A549 (cell line): ENCODE data around the gene ACBD7.

ENCODE experiments used
- BHLHE40 ChIP-seq: IDR thresholded peaks from 2 replicates; pipeline ENCODE4 v1.6.1; 2012; ENCODE audit warnings: low read depth, low read length, inconsistent platforms
- CEBPB ChIP-seq, 2 experiments: fragments of >200 bp in 1 of 2; sonication (Bioruptor Twin) in 1 of 2; formaldehyde crosslinking in 1 of 2; IDR thresholded peaks; 2 replicates each; pipeline ENCODE4 v1.6.1; 2012 to 2016
- CHD2 ChIP-seq: fragments of 150-350 bp; IDR thresholded peaks from 2 replicates; pipeline ENCODE4 v1.6.1; 2014; ENCODE audit warnings: low read length; ENCODE audit not compliant: partially characterized antibody
- CTCF ChIP-seq: fragments of >200 bp; sonication (Bioruptor Twin); formaldehyde crosslinking; IDR thresholded peaks from 3 replicates; pipeline ENCODE4 v1.5.1; 2016
- KDM1A ChIP-seq: fragments of 200-600 bp; sonication (generic); IDR thresholded peaks from 2 replicates; pipeline ENCODE4 v1.6.1; 2016; ENCODE audit warnings: low read depth, mild to moderate bottlenecking
- NFE2L2 ChIP-seq: fragments of 150-350 bp; conservative IDR thresholded peaks from 2 replicates; pipeline ENCODE4 v1.6.1; 2014; ENCODE audit warnings: low read length
- POLR2A ChIP-seq: IDR thresholded peaks from 2 replicates; pipeline ENCODE4 v1.6.1; 2012; ENCODE audit warnings: mild to moderate bottlenecking, low read length
- SMC3 ChIP-seq: fragments of >200 bp; sonication (Bioruptor Twin); formaldehyde crosslinking; IDR thresholded peaks from 3 replicates; pipeline ENCODE4 v1.6.1; 2018; ENCODE audit warnings: inconsistent platforms
- TF ChIP-seq, protein P1 (sequence below): IDR thresholded peaks from 2 replicates; pipeline ENCODE4 v1.6.1; 2012
- TF ChIP-seq, protein P2 (sequence below): IDR thresholded peaks from 2 replicates; pipeline ENCODE4 v1.6.1; 2012; ENCODE audit warnings: low read depth, borderline replicate concordance
- TF ChIP-seq, protein P3 (sequence below): fragments of 150-350 bp; IDR thresholded peaks from 2 replicates; pipeline ENCODE4 v1.6.1; 2014; ENCODE audit warnings: low read depth, mild to moderate bottlenecking, low read length

DNA sequence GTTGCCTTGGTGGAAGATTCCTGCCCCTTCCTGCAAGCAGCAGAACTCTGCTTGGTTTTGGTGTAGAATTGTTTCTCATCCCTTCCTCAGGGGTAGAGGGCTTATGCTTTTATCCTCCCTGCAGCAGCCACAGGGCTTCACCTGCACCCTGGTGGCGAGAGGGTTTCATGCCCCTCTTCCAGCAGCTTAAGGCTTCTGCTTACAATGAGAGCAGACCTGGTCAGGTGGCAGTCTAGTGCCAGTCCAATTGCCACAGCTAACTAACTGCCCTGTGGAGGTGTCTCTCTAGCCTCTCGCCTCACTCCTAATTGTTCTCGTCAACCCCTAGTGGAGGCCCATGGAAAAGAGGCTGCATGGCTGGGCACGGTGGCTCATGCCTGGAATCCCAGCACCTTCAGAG lies 19.3 kb downstream of the ACBD7 start:
- TF ChIP-seq POLR2A (no peak), CTCF (no peak), NFE2L2 (no peak), CHD2 (no peak), SMC3 (no peak), KDM1A (no peak), CEBPB (IDR thresholded peaks at IDR 0.05) (no peak), BHLHE40 (no peak)
- TF ChIP-seq, protein P1, sequence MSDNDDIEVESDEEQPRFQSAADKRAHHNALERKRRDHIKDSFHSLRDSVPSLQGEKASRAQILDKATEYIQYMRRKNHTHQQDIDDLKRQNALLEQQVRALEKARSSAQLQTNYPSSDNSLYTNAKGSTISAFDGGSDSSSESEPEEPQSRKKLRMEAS, result no peak
- TF ChIP-seq, protein P2, sequence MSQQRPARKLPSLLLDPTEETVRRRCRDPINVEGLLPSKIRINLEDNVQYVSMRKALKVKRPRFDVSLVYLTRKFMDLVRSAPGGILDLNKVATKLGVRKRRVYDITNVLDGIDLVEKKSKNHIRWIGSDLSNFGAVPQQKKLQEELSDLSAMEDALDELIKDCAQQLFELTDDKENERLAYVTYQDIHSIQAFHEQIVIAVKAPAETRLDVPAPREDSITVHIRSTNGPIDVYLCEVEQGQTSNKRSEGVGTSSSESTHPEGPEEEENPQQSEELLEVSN, result no peak
- TF ChIP-seq, protein P3, sequence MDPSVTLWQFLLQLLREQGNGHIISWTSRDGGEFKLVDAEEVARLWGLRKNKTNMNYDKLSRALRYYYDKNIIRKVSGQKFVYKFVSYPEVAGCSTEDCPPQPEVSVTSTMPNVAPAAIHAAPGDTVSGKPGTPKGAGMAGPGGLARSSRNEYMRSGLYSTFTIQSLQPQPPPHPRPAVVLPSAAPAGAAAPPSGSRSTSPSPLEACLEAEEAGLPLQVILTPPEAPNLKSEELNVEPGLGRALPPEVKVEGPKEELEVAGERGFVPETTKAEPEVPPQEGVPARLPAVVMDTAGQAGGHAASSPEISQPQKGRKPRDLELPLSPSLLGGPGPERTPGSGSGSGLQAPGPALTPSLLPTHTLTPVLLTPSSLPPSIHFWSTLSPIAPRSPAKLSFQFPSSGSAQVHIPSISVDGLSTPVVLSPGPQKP, result no peak
